Prostate gland (tissue), 2 donors: Measurements from ENCODE around the gene LRGUK. TPM values are rescaled to one million over a fixed set of nuclear protein-coding genes. Genes with fewer than 3 reads are reported as not detected.
"Not testable (repeated sequence)": the region's sequence is repeated elsewhere in the genome, so short reads cannot be mapped to it uniquely, and the experiment has no call there.

Experiments used
- DNase-seq: peaks from one replicate; pipeline ENCODE4 v3.0.0-alpha.2; 2019; ENCODE audit warnings: low spot score
- H3K27ac ChIP-seq, 2 donors: fragments of 200-600 bp; sonication (generic); 2 replicates each; pipeline ENCODE4 v1.5.1; 2017 to 2019
- H3K27me3 ChIP-seq: fragments of 200-600 bp; sonication (generic); replicated peaks from 2 replicates; pipeline ENCODE4 v1.5.1; 2019; ENCODE audit not compliant: insufficient read depth
- H3K36me3 ChIP-seq, 2 donors: fragments of 200-600 bp; sonication (generic); 1 replicate in 1 of 2; 2 replicates in 1 of 2; pipeline versions ENCODE4 v1.5.1 to v1.8.1; 2017 to 2019
- H3K4me1 ChIP-seq: fragments of 200-600 bp; sonication (generic); replicated peaks from 2 replicates; pipeline ENCODE4 v1.5.1; 2019
- H3K4me3 ChIP-seq, 2 donors: fragments of 200-600 bp; sonication (generic); 2 replicates each; pipeline ENCODE4 v1.5.1; 2017 to 2019
- H3K9me3 ChIP-seq: fragments of 200-600 bp; sonication (generic); 2 replicates; pipeline ENCODE4 v1.5.1; 2017
- CTCF ChIP-seq, 4 experiments: fragments of 200-600 bp in 2 of 4; fragments of 450-650 bp in 2 of 4; sonication (generic) in 2 of 4; IDR thresholded peaks; 1 replicate in 3 of 4; 2 replicates in 1 of 4; pipeline ENCODE4 v1.5.1; 2016 to 2019; ENCODE audit warnings: antibody characterized with exemption in 4 of 4, mild to moderate bottlenecking in 2 of 4, moderate library complexity in 2 of 4
- POLR2A ChIP-seq: fragments of 450-650 bp; IDR thresholded peaks from one replicate; pipeline ENCODE4 v1.6.1; 2016; ENCODE audit warnings: antibody characterized with exemption, mild to moderate bottlenecking
- POLR2AphosphoS5 ChIP-seq: sonication (generic); formaldehyde crosslinking; IDR thresholded peaks from one replicate; pipeline ENCODE4 v1.6.1; 2017; ENCODE audit warnings: antibody characterized with exemption
- WGBS: methylation state at CpG from one replicate; pipeline ENCODE4 v1.1.5; 2018; 5-methylcytosine and 5-hydroxymethylcytosine counted together
- intact Hi-C: fragments of 100-400 bp; cut with DNase I; formaldehyde crosslinking; loops from one replicate; pipeline ENCODE4 v1.14.2; 2022
- total RNA-seq, 2 donors: library from RNA; depleted of rRNA; stranded (reverse); fragments of >200 nt; gene quantifications; one replicate each; pipeline ENCODE4 v1.1.0, GENCODE V29; 2016

The LRGUK gene
- total RNA-seq, 2 donors from 2014 or later = 1.3 to 4.9 TPM

GRCh38 chr7:134211817-134212216, 84.7 kb downstream of the LRGUK start:
- Histone ChIP-seq H3K27me3 (no peaks in the 10 kb centered on the region), H3K4me3 (no peak overlapping the region), H3K27ac (no peak overlapping the region), H3K4me1 (no peaks in the 10 kb centered on the region), H3K36me3 (no peaks in the 10 kb centered on the region), H3K9me3 (no peaks in the 10 kb centered on the region)
- no peak for DNase-seq
- TF ChIP-seq POLR2A (no peak), POLR2AphosphoS5 (no peak), CTCF (IDR thresholded peaks at IDR 0.05) (no peak)
- intact Hi-C loops = no loop called here

DNA sequence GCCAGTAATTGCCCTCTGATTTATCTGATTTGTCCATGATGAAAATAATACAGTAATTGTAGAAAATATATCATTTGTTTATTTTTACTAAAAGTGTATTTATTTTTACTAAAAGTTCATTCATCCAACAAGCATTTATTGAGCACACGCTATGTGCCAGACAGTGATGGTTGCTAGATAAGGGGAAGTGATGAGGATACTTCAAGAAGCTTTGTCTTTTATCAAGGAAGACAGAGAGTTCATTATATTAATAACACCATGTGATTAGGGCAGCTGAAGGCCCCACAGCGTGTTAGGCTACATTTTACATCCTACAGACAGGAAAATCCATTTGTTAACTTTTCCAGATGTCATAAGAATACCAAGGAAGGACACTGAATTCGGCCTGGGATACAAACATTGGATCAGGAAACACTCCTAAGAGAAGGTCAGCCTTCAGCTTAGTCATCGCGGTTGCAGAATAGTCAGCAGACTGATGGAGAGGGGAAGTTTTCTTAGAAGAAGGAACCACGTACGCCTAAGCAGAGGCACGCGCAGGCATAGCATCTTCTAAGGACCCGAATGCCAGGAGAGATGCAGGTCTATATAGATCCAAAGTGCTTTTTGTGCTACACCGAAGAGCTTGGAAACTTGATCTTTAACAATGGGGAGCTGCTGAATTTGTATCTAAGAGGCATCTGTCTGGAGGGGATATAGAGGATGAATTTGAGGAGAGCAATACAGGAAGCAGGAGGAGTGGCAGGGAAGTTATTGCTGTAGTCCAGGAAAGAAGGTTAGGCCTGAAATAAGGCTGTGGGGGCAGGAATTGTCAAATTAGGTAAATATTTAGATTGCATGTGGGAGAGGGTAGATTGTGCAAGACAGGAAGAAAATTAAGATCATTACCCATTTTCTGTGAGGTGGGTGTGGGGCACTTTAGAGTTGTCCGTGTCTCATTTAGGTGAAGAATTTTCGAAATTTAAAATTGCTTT, 85.7 kb downstream of the LRGUK start:
- intact Hi-C loops = no loop called here
- Histone ChIP-seq H3K27me3 (no peaks in the 10 kb centered on the region), H3K4me3 (no peak overlapping the region), H3K9me3 (no peaks in the 10 kb centered on the region), H3K27ac (no peak overlapping the region), H3K4me1 (no peaks in the 10 kb centered on the region), H3K36me3 (no peaks in the 10 kb centered on the region)
- DNase-seq = no peak
- no peak for TF ChIP-seq CTCF (IDR thresholded peaks at IDR 0.05)
- TF ChIP-seq POLR2A = no peak
- TF ChIP-seq POLR2AphosphoS5 = no peak
- WGBS = 58% methylated on average over 13 of the region's 13 CpGs

DNA sequence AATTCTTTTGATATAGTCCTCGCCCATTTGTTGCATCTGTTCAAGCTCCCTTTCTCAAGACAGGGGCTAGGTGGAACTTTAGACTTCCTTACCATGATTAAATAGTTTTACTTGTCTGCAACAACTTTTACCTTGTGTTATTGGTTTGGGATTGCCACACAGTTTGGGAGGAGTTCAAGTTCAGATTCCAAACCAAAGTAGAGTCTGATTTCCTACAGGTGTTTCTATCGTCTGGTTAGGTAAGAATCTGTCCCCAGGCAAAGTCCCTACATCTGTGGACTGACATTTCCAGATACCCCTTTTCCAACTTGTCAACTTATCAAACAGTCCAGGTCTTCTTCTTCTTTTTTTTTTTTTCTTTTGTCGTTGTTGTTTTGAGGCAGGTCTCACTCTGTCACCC, 93.1 kb downstream of the LRGUK start:
- 92% methylated on average over 3 of the region's 3 CpGs for WGBS
- no peak for DNase-seq
- intact Hi-C loops = no loop called here
- Histone ChIP-seq H3K36me3 (no peaks in the 10 kb centered on the region), H3K27me3 (no peaks in the 10 kb centered on the region), H3K4me1 (no peaks in the 10 kb centered on the region), H3K9me3 (no peaks in the 10 kb centered on the region), H3K4me3 (no peak overlapping the region), H3K27ac (no peak overlapping the region)
- TF ChIP-seq POLR2A (no peak), CTCF (IDR thresholded peaks at IDR 0.05) (no peak)

GRCh38 chr7:134231296-134231695, 104.2 kb downstream of the LRGUK start:
- H3K4me1 ChIP-seq, intact Hi-C loops, H3K27ac ChIP-seq, DNase-seq, H3K36me3 ChIP-seq, H3K9me3 ChIP-seq, H3K4me3 ChIP-seq, H3K27me3 ChIP-seq: not testable (repeated sequence)
- 92% methylated on average over 7 of the region's 7 CpGs for WGBS

DNA sequence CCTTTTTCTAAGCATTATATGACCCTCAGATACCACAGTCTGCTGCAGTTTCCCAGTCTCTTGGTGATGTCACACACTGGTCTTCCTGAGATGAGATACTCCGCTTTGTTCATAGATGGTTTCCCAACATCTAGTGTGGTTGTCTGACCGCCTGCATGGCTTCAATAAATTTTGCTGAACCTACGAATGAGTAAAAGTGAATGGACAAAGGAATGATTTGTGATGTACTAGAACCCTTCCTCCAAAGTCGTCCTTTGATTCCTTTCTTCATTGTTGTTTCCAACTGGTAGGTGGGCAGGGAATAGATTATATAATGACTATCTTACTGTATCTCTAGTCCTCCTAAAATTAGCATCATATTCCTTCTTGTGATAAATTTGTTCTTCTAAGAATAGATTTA, 107.1 kb downstream of the LRGUK start:
- 91% methylated on average over 4 of the region's 4 CpGs for WGBS
- H3K4me3 ChIP-seq = no peak overlapping the region
- no peak for TF ChIP-seq POLR2AphosphoS5
- TF ChIP-seq CTCF (IDR thresholded peaks at IDR 0.05) = no peak
- TF ChIP-seq POLR2A = no peak
- H3K27me3 ChIP-seq = no peaks in the 10 kb centered on the region
- no peaks in the 10 kb centered on the region for H3K36me3 ChIP-seq
- H3K9me3 ChIP-seq = no peaks in the 10 kb centered on the region
- H3K4me1 ChIP-seq = no peaks in the 10 kb centered on the region
- intact Hi-C loops = no loop called here
- H3K27ac ChIP-seq = no peak overlapping the region
- DNase-seq = no peak
